Osteoblast (primary cell): Measurements from ENCODE around the gene AJAP1. TPM values are rescaled to one million over a fixed set of nuclear protein-coding genes. Genes with fewer than 3 reads are reported as not detected.

Source experiments
- DNase-seq: peaks from one replicate; pipeline ENCODE4 v3.0.0; 2011; ENCODE audit warnings: low spot score, mixed read lengths; ENCODE audit not compliant: insufficient read length; ENCODE audit errors: missing footprints
- H2AFZ ChIP-seq: 2 replicates; pipeline ENCODE4 v1.6.0; 2011; ENCODE audit warnings: mild to moderate bottlenecking, low read length
- H3K27ac ChIP-seq: 2 replicates; pipeline ENCODE4 v1.5.1; 2011; ENCODE audit warnings: mild to moderate bottlenecking, low read depth, low read length, moderate library complexity
- H3K27me3 ChIP-seq: 2 replicates; pipeline ENCODE4 v1.6.0; 2012; ENCODE audit warnings: mild to moderate bottlenecking, control low read depth, inconsistent platforms, low read length, moderate library complexity; ENCODE audit not compliant: insufficient read depth
- H3K36me3 ChIP-seq: 2 replicates; pipeline ENCODE4 v1.5.1; 2011; ENCODE audit warnings: mild to moderate bottlenecking, low read length, control low read depth, moderate library complexity; ENCODE audit not compliant: insufficient read depth
- H3K4me1 ChIP-seq: 2 replicates; pipeline ENCODE4 v1.5.1; 2011; ENCODE audit warnings: mild to moderate bottlenecking, low read length, control low read depth, moderate library complexity; ENCODE audit not compliant: insufficient read depth
- H3K4me2 ChIP-seq: 2 replicates; pipeline ENCODE4 v1.6.0; 2011; ENCODE audit warnings: mild to moderate bottlenecking, low read length; ENCODE audit not compliant: insufficient read depth
- H3K4me3 ChIP-seq: fragments of 200-600 bp; sonication (generic); 3 replicates; pipeline ENCODE4 v1.5.1; 2012; ENCODE audit warnings: mild to moderate bottlenecking, low read length, inconsistent platforms; ENCODE audit not compliant: insufficient read depth
- H3K79me2 ChIP-seq: 2 replicates; pipeline ENCODE4 v1.6.0; 2012; ENCODE audit warnings: mild to moderate bottlenecking, low read length, control low read depth, inconsistent platforms; ENCODE audit not compliant: insufficient read depth
- H3K9me3 ChIP-seq: 2 replicates; pipeline ENCODE4 v1.5.1; 2011; ENCODE audit warnings: low read depth, low read length, control low read depth
- H4K20me1 ChIP-seq: 2 replicates; pipeline ENCODE4 v1.6.0; 2012; ENCODE audit warnings: mild to moderate bottlenecking, low read length, control low read depth; ENCODE audit not compliant: insufficient read depth
- CTCF ChIP-seq: IDR thresholded peaks from 2 replicates; pipeline ENCODE4 v1.5.1; 2011; ENCODE audit warnings: mild to moderate bottlenecking, low read depth, low read length, moderate library complexity; ENCODE audit errors: extremely low read depth
- total RNA-seq: library from RNA; depleted of rRNA; stranded (reverse); fragments of >200 nt; gene quantifications from 2 replicates; pipeline ENCODE4 v1.2.3, GENCODE V29; 2012

Gene AJAP1
- total RNA-seq, 1 donor, result 1.1 TPM

GRCh38 chr1:4684136-4684535, 29.7 kb downstream of the AJAP1 start:
- DNase-seq, result no peak
- Histone ChIP-seq H3K79me2 (no peaks in the 10 kb centered on the region), H3K4me1 (no peaks in the 10 kb centered on the region), H3K9me3 (no peaks in the 10 kb centered on the region), H3K27ac (no peak overlapping the region), H2AFZ (no peak overlapping the region), H4K20me1 (no peaks in the 10 kb centered on the region), H3K4me2 (no peak overlapping the region), H3K36me3 (no peaks in the 10 kb centered on the region), H3K4me3 (no peak overlapping the region), H3K27me3 (no peaks in the 10 kb centered on the region)
- TF ChIP-seq CTCF, result no peak

- Histone ChIP-seq H3K27ac (no peak overlapping the region), H3K79me2 (no peaks in the 10 kb centered on the region), H2AFZ (no peak overlapping the region), H4K20me1 (no peaks in the 10 kb centered on the region), H3K9me3 (no peaks in the 10 kb centered on the region), H3K4me2 (no peak overlapping the region), H3K4me3 (no peak overlapping the region), H3K4me1 (no peaks in the 10 kb centered on the region), H3K27me3 (no peaks in the 10 kb centered on the region), H3K36me3 (no peaks in the 10 kb centered on the region)
- peak; percentile 19 for DNase-seq
- no peak for TF ChIP-seq CTCF
Observed at GRCh38 chr1:4684864-4685522, 30.6 kb downstream of the AJAP1 start.

GRCh38 chr1:4685523-4685865, 31.1 kb downstream of the AJAP1 start:
- Histone ChIP-seq H3K4me1 (no peaks in the 10 kb centered on the region), H3K79me2 (no peaks in the 10 kb centered on the region), H3K27me3 (no peaks in the 10 kb centered on the region), H4K20me1 (no peaks in the 10 kb centered on the region), H2AFZ (no peak overlapping the region), H3K4me2 (no peak overlapping the region), H3K27ac (no peak overlapping the region), H3K36me3 (no peaks in the 10 kb centered on the region), H3K4me3 (no peak overlapping the region), H3K9me3 (no peaks in the 10 kb centered on the region)
- no peak for TF ChIP-seq CTCF
- no peak for DNase-seq

GRCh38 chr1:4687943-4688342, 33.5 kb downstream of the AJAP1 start:
- Histone ChIP-seq H2AFZ (no peak overlapping the region), H3K36me3 (no peaks in the 10 kb centered on the region), H3K4me2 (no peak overlapping the region), H3K4me1 (no peaks in the 10 kb centered on the region), H3K27ac (no peak overlapping the region), H4K20me1 (no peaks in the 10 kb centered on the region), H3K9me3 (no peaks in the 10 kb centered on the region), H3K4me3 (no peak overlapping the region), H3K27me3 (no peaks in the 10 kb centered on the region), H3K79me2 (no peaks in the 10 kb centered on the region)
- no peak for TF ChIP-seq CTCF
- DNase-seq, result peak; percentile 58
